Brain pericyte (primary cell): ENCODE data around the gene RTBDN.
"Not testable (repeated sequence)": the region's sequence is repeated elsewhere in the genome, so short reads cannot be mapped to it uniquely, and the experiment has no call there.

Source experiments
- DNase-seq: peaks from one replicate; pipeline ENCODE4 v3.0.0-alpha.2; 2012; ENCODE audit warnings: low read depth, low spot score

Gene RTBDN

DNA sequence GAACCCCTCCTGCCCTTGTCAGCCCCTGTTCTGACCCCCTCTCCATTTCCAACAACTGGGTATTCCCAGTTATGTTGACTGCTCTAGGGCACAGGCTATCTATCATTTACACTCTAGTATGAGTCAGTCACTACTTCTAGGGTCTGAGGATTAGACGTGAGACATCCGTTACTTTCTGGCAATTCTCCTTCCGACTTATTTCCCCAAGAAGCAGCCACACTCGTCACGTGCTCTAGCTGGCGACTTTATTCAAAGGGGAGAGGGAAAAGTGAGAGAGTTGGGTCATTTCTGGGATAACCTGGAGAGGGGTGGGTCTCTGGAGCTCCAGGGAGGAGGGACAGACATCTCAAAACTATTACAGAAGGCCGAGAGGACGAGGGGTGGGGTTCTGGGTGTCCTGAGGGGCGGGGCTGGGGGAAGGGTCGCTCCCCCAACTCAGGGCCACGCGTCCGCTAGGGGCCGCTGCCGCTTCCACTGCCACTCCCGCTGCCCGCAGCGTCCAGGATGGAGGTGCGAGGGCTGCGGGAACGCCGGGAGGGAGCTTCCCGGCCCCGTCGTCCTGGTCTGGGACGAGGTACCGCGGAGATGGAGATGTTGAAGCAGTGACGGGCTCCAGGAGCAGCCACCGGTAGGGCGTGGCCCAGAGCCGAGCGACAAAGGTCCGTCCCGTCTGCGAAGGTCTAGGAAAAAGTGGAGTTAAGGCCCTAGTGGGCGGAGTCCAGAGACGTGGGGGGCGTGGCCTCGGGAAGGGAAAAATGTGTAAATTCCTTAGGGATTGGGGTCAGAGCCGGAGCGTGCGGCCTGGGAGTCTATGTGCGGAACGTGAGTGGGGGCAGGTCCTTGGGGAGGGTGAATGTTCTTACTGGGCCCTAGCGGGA lies 8.9 kb downstream of the RTBDN start:
- no peak for DNase-seq

DNA sequence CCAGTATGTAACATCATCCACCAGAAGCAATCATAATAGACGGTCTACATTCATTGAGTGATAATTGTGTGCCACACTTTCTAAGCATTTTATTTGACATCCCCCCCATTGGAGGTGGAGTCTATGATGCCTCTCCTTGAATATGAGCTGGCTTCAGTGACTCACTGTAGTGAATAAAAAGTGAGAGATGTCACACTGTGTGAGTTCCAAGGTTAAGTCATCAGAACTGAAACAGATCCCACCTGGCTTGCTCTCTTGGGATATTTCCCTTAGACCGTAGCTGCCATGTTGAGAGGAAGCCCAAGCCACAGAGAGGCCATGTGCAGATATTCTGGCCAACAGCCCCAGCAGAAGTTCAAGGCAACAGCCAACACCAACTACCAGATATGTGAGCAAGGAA lies 12.6 kb downstream of the RTBDN start:
- DNase-seq = no peak

DNA sequence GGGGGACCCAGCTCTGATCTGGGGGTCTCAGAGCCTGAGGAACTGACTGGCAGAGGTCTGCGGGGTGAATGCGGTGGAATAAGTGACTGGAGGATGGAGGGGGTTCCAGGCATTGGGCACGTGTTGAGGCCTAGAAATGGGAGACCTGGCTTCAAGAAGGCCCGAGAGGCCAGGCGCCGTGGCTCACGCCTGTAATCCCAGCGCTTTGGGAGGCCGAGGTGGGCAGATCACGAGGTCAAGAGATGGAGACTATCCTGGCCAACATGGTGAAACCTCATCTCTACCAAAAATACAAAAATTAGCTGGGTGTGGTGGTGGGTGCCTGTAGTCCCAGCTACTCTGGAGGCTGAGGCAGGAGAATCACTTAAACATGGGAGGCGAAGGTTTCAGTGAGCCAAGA lies 16.6 kb downstream of the RTBDN start:
- not testable (repeated sequence) for DNase-seq

DNA sequence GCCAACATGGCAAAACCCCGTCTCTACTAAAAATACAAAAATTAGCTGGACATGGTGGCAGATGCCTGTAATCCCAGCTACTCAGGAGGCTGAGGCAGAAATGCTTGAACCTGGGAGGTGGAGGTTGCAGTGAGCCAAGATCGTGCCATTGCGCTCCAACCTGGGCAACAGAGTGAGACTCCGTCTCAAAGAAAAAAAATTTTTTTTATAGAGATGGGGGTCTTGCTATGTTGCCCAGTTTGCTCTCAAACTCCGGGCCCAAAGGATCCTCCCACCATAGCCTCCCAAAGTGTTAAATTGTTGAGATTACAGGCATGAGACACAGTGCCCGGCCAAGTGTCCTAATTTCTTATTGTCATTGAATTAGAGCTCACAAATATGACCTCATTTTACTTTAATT lies 17.2 kb downstream of the RTBDN start:
- DNase-seq = not testable (repeated sequence)

DNA sequence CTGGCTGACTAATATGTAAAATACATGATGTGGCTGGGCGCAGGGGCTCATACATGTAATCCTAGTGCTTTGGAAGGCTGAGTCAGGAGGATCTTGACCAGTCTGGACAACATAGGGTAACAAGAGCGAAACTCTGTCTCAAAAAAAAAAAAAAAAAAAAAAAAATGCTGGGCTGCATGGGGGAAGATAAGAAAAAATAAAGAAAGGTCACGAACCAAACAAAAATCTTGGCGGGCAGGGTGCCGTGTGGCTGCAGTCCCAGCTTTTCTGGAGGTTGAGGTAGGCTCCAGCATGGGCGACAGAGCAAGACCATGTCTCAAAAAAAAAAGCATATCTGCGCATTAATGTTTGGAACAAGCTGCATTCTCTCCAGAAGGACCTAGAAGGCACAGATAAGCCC lies 19.3 kb downstream of the RTBDN start:
- DNase-seq = no peak

DNA sequence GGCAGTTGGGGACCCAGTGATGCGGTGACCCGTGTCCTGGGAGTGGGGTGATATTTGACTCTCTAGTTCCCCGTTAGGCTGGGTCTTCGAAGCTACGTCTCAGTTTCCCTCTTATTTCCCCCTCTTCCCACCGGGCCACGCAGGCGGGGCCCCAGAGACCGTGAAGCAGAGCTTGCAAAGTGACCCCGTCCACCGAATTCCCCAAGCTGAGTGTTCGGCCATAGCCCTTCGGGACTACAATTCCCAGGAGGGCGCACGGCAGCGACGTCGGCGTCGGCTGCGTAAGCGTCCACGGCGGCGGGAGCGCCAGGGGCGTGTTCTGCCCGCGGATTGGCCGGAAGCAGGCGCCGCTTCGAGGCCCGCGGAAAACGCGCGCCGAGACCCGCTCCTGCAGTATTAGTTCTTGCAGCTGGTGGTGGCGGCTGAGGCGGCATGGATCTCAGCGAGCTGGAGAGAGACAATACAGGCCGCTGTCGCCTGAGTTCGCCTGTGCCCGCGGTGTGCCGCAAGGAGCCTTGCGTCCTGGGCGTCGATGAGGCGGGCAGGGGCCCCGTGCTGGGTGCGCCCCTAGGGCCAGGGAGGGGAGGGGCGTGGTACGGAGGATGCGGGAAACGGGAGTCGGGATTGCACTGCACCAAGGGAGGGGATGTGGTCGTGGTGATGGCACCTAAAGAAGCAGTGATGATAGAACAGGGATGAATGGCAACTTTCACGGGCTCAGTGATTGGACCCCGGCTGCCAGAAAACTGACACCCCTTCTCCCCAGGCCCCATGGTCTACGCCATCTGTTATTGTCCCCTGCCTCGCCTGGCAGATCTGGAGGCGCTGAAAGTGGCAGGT lies 27.9 kb downstream of the RTBDN start, which contains the start of gene RNASEH2A:
Gene RNASEH2A (plus strand): TSS at position 343 of the 840 bp plus-strand sequence. CDS start 90 bp downstream, at position 433.
- DNase-seq = no peak

DNA sequence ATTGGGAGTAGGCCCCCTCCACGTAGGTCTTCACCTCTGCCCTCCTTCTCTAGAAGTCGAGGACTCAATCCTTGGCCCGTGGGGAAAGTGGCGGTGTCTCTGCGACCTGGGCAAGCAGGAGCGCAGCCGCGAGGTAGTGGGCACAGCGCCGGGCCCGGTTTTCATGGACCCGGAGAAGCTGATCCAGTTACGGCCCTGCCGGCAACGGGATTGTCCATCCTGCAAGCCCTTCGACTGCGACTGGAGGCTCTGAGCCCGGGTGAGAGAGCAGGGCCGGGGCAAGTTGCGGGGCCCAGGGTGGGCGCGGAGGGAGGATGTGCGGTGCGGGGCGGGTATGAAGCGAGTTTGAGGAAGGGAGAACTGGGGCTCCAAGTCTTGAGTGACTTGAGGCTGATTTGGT lies 30.3 kb downstream of the RTBDN start:
- DNase-seq = no peak

DNA sequence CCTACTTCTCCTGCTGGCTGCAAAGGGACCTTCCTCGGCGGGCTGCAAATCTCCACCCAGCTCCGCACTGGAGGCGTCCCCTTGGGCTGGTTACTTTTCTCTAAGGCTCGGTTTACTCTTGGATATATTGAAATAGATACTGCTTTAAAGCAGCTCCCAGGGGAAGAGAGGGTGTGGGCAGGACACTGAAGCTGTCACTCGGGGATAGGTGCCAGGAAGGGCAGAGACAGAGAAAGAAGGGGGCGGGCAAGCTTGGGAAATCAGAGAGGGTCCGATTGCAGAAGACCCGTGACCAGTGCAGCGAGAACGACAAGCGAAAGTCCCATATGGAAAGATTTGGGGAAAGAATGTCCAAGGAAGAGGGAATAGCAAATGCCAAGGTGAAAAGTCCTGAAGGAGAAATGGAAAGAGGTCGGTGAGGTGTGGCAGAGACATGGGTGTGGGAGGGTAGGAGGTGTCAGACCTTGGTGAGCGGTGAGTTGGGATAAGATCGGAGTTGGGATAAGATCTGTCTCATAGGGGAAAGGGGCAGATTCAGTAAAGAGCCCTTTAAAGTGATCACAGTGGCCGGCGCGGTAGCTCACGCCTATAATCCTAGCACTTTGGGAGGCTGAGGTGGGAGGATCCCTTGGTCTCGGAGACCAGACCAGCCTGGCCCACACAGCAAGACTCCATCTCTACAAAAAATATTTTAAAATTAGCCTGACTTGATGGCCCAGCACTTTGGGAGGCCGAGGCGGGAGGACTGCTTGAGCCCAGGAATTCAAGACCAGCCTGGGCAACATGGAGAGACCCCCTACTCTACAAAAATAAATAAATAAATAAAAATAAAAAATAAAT lies 31.9 kb downstream of the RTBDN start:
- no peak for DNase-seq

DNA sequence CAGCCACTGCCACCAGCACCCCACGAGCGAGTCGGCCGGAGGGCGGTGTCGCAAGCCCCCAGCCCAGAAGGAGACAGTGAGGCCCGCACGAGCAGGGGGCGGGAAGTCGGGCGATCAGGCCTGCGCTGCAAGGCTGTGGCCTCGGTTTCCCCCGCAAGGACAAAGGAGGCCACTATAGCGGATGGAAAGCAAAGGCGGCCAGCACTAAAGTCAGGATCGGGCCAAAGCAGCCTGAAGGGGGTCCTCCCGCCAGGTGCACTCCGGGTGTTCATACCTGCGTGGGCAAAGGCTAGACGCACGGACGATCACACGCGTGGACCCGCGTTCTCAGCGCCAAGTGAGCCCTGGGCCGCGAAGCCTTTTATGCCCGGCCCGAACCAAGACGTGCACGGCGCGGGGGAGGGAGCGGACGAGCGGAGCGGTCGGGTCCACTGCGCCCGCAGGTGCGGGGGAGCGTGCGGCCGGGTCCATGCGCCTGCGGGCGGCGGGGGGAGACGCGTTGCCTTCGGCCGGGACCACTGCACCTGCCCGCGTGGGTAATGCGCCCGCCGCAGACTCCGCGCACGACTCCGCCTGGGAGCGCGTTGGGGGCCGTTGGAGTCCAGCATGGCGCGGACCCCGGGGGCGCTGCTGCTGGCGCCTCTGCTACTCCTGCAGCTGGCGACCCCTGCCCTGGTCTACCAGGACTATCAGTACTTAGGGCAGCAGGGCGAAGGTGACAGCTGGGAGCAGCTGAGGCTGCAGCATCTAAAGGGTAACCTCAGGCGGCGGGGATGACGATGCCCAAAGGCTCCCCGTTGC lies 32.7 kb downstream of the RTBDN start, which contains the start of the genes PRDX2 and THSD8:
Gene PRDX2 (minus strand): TSS at position 335 of the 801 bp plus-strand sequence. CDS start 539 bp downstream, outside the sequence.
Gene THSD8 (plus strand): TSS at position 604 of the 801 bp plus-strand sequence. CDS start 3 bp downstream, at position 607.
- no peak for DNase-seq

DNA sequence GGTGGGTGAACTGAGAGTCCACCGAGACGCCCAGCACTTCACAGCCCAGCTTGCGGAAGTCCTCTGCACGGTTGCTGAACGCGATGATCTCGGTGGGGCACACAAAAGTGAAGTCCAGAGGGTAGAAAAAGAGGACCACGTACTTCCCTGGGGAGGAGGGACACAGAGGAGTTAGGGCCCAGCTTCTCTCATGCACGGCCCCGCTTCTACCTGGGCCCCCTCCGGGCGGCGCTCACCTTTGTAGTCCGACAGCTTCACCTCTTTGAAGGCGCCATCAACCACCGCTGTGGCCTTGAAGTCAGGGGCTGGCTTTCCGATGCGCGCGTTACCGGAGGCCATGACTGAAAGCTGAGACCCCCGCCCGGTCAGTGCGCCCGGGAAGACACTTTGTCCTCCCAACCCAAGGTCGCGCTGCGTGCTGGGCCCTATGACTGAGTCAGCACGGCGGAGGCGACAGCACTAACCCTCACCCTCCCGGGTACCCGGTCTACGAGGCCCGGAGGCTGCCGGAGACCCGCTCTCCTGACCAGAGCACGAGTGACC lies 33.4 kb downstream of the RTBDN start:
- no peak for DNase-seq

DNA sequence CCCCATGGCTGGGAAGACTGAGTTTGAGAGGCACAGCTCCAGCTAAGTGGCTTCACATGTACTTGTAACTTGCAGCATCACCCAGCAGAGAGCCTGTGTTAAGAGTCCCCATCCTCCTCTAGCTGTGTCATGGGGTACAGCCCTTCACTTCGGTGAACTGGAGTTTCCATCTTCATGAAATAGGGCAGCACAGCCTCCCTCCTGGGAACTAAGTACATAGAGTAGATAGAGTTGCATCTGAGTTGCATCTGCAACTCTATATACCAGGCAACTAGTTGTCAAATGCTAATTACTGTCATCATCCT lies 34.0 kb downstream of the RTBDN start:
- no peak for DNase-seq

DNA sequence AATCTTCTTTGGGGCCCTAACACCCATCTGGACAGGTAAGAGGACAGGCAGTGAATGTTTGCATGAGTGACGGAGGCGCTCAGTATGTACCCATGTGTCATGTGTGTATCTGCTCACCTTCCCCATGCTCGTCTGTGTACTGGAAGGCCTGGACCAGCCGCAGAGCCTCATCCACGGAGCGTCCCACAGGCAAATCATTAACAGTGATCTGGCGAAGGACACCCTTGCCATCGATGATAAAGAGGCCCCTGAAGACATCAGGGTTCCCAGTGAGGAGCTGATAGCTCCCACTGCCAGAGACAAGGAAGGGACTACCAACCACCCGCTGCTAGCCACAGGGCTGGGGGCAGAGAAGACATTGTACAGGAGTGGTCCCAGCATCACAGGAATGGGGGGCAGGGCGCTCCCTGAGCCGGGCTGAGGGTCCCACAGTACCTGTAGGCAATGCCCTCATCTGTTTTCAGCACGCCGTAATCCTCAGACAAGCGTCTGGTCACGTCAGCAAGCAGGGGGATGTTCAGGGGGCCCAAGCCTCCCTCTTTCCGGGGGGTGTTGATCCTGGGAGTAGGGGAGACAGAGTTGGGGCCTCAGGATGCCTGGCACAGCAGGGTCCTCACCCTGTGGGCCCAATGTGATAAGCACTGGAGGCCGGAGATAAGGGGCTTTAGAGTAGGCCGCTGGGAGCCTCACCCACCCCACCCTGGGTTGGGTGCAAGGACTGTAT lies 34.5 kb downstream of the RTBDN start:
- no peak for DNase-seq

DNA sequence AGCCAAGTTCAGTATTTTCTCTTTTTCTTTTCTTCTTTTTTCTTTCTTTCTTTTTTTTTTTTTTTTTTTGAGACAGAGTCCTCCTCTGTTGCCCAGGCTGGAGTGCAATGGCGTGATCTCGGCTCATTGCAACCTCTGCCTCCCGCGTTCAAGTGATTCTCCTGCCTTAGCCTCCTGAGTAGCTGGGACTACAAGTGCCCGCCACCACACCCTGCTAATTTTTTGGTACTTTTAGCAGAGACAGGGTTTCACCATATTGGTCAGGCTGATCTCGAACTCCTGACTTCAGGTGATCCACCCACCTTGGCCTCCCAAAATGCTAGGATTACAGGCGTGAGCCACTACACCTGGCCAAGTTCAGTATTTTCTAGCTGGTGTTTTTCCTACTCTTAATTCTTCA lies 36.8 kb downstream of the RTBDN start:
- DNase-seq = not testable (repeated sequence)

DNA sequence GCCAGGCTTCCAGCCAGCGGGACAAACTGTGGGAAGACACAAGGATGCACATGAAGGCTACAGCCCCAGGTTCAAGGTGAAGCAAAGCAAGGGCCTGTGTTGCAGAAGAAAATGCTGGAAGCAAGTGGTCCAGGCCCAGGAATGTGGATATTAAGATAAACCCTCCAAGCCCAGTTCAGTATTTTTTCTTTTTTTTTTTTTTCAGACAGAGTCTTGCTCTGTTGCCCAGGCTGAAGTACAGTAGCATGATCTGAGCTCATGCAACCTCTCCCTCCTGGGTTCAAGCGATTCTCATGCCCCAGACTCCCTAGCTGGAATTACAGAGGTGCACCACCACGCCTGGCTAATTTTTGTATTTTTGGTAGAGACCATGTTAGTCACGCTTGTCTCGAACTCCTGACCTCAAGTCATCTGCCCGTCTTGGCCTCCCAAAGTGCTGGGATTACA lies 37.2 kb downstream of the RTBDN start:
- DNase-seq = no peak

DNA sequence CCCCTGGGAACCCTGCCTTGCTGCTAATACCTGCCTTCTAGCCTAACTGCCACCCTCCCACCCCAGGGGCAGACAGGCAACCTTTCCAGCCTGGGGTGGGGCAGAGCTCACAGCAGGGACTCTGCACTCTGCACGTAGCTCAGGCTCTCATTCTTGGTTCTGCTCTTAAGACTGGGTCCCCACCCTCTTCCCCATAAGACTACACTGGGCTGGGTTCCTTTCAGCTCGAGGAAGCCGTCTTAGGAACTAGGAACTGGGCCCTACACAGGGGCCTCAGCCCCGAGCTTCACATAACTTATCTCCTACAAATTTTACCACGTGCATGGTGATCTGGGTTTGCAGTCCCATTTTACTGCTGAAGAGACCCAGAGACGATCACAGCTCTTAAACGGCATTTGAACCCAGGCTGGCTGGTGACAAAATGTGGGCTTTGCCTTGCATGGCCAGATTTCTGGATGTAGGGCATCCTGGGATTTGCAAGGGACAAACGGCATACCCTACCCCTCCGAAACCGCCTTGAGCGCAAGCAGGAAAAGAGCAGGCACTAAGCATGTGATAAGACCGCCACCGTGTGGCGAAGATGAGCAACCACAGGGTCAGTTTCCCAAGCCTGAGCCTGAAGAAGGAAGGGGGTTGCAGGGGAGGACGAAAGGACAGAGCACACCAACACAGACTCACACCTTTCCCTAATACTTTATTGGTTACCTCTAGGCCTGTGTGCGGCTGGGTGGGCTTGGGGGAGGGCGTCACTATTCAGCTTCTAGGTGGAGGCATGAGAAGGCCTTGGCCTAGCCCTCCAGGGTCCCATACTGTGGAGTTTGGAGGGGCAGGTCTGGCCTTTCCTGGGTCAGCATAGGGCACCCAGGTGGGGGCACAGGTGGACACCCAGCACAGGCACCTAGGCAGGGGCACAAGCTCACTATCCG lies 38.0 kb downstream of the RTBDN start:
- DNase-seq = no peak

DNA sequence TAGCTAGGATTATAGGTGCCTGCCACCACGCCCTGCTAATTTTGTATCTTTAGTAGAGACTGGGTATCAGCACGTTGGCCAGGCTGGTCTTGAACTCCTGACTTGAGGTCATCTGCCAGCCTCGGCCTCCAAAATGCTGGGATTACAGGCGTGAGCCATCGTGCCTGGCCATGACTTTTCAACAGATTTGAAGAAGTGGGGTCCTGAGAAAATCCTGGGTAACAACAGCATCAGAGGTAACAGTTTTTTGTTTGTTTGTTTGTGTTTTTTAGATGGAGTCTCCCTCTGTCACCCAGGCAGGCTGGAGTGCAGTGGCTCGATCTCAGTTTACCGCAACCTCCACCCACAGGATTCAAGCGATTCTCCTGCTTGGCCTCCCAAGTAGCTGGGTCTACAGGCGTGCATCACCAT lies 39.4 kb downstream of the RTBDN start:
- no peak for DNase-seq

DNA sequence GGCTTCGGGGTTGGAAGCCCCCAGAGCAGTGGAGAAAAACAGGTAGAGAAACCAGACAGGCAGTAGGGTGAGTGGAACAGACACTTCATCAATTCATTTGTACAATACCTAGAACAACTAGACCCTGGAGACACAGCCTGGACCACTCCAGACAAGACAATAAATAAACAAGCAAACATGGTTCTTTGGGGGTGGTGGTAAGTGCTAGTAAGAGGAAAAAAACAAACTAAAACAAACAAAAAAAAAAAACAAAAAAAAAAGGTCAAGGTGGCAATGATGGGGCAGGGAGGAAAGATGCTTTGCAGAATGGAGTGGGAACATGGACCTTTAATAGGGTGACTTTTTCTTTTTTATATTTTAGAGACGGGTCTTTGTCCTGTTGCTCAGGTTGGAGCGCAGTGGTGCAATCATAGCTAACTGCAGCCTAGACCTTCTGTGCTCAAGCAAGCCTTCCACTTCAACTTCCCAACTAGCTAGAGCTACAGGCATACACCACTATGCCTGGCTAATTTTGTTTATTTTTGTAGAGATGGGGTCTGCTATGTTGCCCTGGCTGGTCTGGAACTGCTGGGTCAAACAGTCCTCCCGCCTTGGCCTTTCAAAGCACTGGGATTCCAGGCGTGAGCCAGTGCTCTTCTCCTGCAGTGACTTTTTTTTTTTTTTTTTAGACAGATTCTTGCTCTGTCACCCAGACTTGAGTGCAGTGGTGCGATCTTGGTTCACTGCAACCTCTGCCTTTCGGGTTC lies 40.0 kb downstream of the RTBDN start:
- no peak for DNase-seq
